Vagina (tissue), 2 donors: ENCODE measurements around the gene SOCS3.

Experiments
- CTCF ChIP-seq, 3 experiments: fragments of 450-650 bp in 2 of 3; fragments of 200-600 bp in 1 of 3; sonication (generic) in 1 of 3; IDR thresholded peaks; one replicate each; pipeline ENCODE4 v1.5.1; 2017 to 2019; ENCODE audit warnings: antibody characterized with exemption in 3 of 3, mild to moderate bottlenecking in 2 of 3, moderate library complexity in 2 of 3
- POLR2AphosphoS5 ChIP-seq, 2 donors: sonication (generic); formaldehyde crosslinking; IDR thresholded peaks; one replicate each; pipeline ENCODE4 v1.9.0; 2017; ENCODE audit warnings: antibody characterized with exemption in 2 of 2, mild to moderate bottlenecking in 2 of 2, low read depth in 1 of 2; ENCODE audit not compliant: insufficient read depth in 1 of 2

DNA sequence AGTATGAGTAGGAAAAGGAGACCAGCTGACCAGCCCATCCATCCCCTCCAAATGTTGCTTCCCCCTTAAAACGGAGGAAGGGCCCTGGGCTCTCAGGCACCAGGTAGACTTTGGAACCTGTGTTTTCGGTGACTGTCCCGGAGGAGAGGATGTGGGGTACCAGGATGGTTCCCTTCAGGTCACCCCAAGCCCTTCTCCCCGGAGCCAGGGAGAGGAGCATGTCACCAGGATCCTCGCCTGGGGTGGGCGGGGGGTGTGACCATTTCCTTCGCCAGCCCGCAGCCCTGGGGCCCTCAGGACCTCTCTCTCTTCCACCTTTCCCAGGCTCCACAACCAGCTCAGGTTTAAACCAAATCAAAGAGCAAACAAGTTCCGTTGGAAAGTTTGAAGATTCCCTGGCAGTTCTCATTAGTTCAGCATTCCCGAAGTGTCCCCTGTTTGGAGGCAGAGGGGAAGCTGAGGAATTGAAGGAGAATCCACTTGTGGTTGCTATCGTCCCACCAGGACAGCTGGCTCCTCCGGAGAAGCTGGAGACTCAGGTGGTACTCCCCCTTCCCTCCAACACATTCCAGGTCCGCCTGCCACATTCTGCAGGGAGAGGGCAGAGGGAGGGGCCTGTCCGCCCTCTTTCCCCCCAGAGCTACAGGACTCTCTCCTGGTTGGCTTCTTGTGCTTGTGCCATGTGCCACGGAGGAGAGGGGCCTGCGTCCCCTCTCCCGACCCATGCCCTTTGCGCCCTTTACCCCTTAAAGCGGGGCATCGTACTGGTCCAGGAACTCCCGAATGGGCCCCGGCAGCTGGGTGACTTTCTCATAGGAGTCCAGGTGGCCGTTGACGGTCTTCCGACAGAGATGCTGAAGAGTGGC is 2.0 kb downstream of the SOCS3 start:
- TF ChIP-seq POLR2AphosphoS5 (IDR thresholded peaks at IDR 0.05; ENCODE audit: insufficient read depth in 1 of 2, low read depth in 1 of 2) (no peak), CTCF (IDR thresholded peaks at IDR 0.05) (no peak)
